GM13976 (cell line): ENCODE measurements around the gene DCLRE1A.

Experiments
- DNase-seq: peaks from one replicate; pipeline ENCODE4 v3.0.0; 2012; ENCODE audit warnings: low spot score
- in situ Hi-C: fragments of 300-500 bp; cut with MboI; formaldehyde crosslinking; loops from one replicate; pipeline ENCODE4 v1.12.0; 2022; ENCODE audit warnings: low sequenced_read_pairs, mixed read lengths, inconsistent platforms; ENCODE audit not compliant: unreplicated experiment
- TF ChIP-seq, protein P1 (sequence below): IDR thresholded peaks from 2 replicates; pipeline ENCODE4 v1.5.1; 2012; ENCODE audit warnings: borderline replicate concordance, mild to moderate bottlenecking; ENCODE audit not compliant: insufficient read depth; ENCODE audit errors: extremely low read depth, missing control alignments, control extremely low read depth

Gene DCLRE1A

DNA sequence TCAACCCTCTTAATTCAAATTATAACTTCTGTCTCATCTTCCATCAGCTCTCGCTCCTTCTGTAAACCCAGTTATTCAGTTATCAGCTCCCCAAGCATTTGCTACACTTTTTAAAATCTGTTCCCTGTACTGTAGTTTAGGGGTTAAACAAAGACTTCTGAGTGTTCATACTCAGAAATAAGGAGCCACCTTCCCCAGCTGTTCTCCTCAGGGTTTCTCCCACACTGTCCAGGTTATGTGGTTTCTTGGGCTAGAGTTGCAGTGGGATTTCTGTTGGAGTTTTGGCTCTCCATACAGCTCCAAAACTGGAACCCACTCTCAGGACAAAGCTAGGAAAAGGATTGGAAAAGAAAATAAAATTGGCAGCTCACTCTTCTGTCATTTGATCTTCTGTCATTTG is 21.3 kb upstream of the DCLRE1A start:
- in situ Hi-C loops: no loop called here
- TF ChIP-seq, protein P1, sequence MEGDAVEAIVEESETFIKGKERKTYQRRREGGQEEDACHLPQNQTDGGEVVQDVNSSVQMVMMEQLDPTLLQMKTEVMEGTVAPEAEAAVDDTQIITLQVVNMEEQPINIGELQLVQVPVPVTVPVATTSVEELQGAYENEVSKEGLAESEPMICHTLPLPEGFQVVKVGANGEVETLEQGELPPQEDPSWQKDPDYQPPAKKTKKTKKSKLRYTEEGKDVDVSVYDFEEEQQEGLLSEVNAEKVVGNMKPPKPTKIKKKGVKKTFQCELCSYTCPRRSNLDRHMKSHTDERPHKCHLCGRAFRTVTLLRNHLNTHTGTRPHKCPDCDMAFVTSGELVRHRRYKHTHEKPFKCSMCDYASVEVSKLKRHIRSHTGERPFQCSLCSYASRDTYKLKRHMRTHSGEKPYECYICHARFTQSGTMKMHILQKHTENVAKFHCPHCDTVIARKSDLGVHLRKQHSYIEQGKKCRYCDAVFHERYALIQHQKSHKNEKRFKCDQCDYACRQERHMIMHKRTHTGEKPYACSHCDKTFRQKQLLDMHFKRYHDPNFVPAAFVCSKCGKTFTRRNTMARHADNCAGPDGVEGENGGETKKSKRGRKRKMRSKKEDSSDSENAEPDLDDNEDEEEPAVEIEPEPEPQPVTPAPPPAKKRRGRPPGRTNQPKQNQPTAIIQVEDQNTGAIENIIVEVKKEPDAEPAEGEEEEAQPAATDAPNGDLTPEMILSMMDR: no peak
- DNase-seq: no peak

DNA sequence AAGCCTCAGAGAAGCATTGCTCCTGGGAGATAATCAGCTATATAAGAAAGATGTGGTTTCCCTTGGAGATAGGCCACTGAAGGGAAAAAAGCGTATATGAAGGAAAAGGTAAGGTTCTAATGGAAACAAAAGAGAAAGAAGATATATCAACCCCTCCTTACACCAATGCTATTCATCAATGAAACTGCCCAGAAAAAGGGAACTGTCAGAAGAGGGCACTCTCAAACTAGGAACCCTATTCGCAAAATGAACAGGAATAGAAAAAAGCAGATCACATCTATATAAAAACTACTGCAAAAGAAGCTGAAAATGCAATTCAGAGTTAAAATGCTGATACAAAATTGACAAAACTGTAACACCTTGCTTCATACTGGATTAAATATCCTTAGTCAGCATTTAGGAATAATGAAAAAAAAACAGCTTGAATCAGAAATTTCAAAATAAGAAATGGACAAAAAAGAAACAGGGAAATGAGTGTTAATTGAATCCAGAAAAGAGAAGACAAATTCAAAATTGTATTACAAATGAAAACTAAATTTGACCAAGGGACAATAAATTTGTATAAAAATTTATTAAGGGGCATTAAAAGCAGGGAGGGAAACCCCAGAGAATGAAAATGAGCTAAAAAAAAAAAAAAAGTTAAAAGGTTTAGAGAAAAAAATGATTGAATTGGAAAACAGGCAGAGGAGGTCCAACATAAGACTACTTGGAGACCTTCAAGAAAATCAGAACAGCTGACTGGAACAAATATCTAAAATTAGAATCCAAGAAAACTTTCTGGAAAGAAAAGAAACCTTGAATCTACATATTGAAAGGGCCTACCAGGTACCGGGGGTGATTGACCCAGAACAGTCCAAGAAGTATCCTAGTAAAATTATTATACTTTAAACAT is 18.5 kb upstream of the DCLRE1A start:
- in situ Hi-C loops: no loop called here
- DNase-seq: no peak
- TF ChIP-seq, protein P1: no peak

DNA sequence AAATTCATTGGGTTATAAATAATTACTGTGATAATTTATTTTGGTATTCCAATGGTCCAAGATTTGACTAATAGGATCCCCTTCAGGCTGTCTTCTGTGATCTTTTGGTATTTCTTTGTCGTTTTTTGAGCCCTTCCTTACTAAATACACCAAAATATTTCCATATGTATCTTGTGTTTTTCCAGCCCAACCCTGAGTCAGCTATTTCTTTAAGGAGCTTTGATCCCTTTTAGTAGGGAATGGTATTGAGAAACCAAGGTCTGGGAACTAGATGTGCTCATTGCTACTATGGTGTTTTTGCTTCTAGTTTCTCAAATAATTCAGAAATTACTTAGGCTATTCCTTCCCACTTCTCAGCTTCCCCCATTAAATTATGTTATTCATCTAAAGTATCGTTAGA is 15.9 kb upstream of the DCLRE1A start:
- TF ChIP-seq, protein P1: no peak
- in situ Hi-C loops: no loop called here
- no peak for DNase-seq

DNA sequence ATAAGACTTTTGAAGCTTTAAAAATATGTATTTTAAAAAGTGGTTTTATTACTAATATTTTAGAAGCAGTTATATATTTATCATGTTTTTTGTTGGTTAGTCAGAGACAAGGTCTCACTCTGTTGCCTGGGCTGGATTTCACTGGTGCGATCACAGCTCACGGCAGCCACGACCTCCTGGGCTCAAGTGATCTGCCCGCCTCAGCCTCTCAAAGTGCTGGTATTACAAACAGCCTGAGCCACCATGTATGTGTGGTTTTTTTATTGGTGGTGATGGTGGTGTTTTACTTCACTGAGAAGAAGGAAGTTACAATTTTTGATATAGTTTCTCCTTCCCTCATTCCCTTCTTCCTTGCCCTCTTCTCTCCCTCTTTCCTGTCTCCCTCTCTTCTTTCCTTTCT is 14.0 kb upstream of the DCLRE1A start:
- in situ Hi-C loops: no loop called here
- DNase-seq: no peak
- TF ChIP-seq, protein P1: no peak

DNA sequence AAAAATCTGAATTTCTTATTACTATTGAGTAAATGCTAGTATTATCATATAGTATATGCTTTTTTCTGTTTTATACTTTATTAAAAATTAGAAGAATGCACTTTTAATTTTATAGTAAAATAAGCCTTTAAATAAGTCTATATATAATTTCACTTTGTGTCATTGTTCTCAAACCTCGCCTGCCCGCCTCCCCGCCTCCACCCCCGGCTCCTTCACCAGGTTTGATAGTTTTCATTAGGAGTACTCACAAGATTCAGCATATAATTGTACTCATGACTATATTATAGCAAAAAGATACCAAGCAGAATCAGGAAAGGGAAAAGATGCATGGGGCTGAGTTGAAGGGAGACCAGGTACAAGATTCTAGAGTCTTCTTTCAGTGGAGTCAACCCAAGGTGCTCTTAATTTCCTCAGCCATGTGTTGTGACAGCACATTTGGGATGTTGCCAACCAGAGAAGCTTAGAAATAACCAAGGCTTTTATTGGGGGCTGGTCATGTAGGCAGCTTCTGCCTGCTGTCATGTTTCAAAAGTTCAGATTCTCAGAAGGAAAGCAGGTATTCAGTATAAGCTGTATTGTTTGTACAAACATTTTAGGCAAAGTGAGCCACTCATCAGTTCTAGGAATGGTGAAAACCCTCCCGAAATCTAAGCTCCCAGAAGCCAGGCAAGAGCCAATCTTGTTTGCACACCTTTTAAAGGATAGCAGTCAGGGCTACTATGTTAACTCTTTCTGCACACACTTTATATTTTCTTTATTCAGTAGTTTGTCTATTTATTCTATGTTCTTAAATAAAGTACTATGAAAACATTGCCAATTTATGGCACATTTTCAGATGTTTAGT is 12.9 kb upstream of the DCLRE1A start:
- DNase-seq: no peak
- in situ Hi-C loops: no loop called here
- TF ChIP-seq, protein P1: no peak

DNA sequence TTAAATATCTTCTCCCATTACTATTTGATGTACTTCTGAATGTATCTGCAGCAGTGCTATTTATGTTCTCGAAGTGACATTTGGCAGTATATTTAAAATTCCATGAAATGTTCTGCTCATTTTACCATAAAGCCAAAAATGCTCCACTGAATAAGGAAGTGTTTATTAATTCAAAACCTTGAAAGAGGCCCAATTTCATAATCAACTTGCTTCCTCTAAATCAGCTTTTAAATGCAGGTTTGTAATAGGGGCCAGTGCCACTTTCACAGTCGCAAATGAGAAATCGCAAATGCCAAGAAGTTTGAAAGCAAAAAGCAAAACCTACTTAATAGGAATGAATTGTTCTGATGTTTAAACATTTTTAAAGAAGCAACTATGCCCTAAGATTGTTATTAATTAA is 12.0 kb upstream of the DCLRE1A start:
- DNase-seq: no peak
- in situ Hi-C loops: no loop called here
- TF ChIP-seq, protein P1: no peak
